HG03571 (cell line): ENCODE data around the gene BMPR1B.

Experiments used
- ATAC-seq: cut with Tn5 transposase; IDR thresholded peaks from one replicate; pipeline ENCODE4 v1.9.1; 2021; ENCODE audit not compliant: unreplicated experiment

The BMPR1B gene

GRCh38 chr4:94905511-94905910, 147.8 kb downstream of the BMPR1B start:
- ATAC-seq, result no peak

GRCh38 chr4:94909645-94910044, 151.9 kb downstream of the BMPR1B start:
- ATAC-seq, result no peak

GRCh38 chr4:94911106-94911505, 153.4 kb downstream of the BMPR1B start:
- ATAC-seq, result peak; percentile 46

- no peak for ATAC-seq
These were observed 154.9 kb downstream of the BMPR1B start for GRCh38 chr4:94912606-94913005.

- peak; percentile 84 for ATAC-seq
These were observed 155.6 kb downstream of the BMPR1B start for GRCh38 chr4:94913316-94913715.

- no peak for ATAC-seq
These were observed 159.4 kb downstream of the BMPR1B start for GRCh38 chr4:94917146-94917545.

- no peak for ATAC-seq
These were observed 160.8 kb downstream of the BMPR1B start for GRCh38 chr4:94918543-94918942.

- no peak for ATAC-seq
These were observed 162.6 kb downstream of the BMPR1B start for GRCh38 chr4:94920369-94920768.

- ATAC-seq, result no peak
These were observed 166.8 kb downstream of the BMPR1B start for GRCh38 chr4:94924566-94924965.

GRCh38 chr4:94925764-94926347, 168.1 kb downstream of the BMPR1B start:
- no peak for ATAC-seq

GRCh38 chr4:94926936-94927335, 169.2 kb downstream of the BMPR1B start:
- ATAC-seq, result no peak

- ATAC-seq, result no peak
These were observed 169.9 kb downstream of the BMPR1B start for GRCh38 chr4:94927696-94928095.

- ATAC-seq, result no peak
These were observed 171.9 kb downstream of the BMPR1B start for GRCh38 chr4:94929696-94930095.

- no peak for ATAC-seq
These were observed 173.9 kb downstream of the BMPR1B start for GRCh38 chr4:94931626-94932025.

GRCh38 chr4:94932366-94932765, 174.6 kb downstream of the BMPR1B start:
- no peak for ATAC-seq

GRCh38 chr4:94933799-94934198, 176.0 kb downstream of the BMPR1B start:
- no peak for ATAC-seq

GRCh38 chr4:94934201-94934600, 176.4 kb downstream of the BMPR1B start:
- ATAC-seq, result no peak

- ATAC-seq, result no peak
These were observed 177.1 kb downstream of the BMPR1B start for GRCh38 chr4:94934864-94935263.

GRCh38 chr4:94936854-94937253, 179.1 kb downstream of the BMPR1B start:
- ATAC-seq, result no peak

GRCh38 chr4:94939791-94940519, 182.2 kb downstream of the BMPR1B start:
- no peak for ATAC-seq

GRCh38 chr4:94940520-94940908, 182.8 kb downstream of the BMPR1B start:
- no peak for ATAC-seq

GRCh38 chr4:94941706-94942105, 184.0 kb downstream of the BMPR1B start:
- ATAC-seq, result no peak

GRCh38 chr4:94944726-94945125, 187.0 kb downstream of the BMPR1B start:
- ATAC-seq, result no peak
